ENCODE data around the gene SPATA17. TPM values are rescaled to one million over a fixed set of nuclear protein-coding genes. Genes with fewer than 3 reads are reported as not detected.

SPATA17 gene
- total and polyA plus RNA-seq, 9 donors = 0.16 to 8.5 (median 0.75) TPM

- no peak for TF ChIP-seq POLR2A (IDR thresholded peaks at IDR 0.05)
- no peak for TF ChIP-seq CTCF (IDR thresholded peaks at IDR 0.05)
- no peak for TF ChIP-seq EP300 (IDR thresholded peaks at IDR 0.05)
- no peaks in the 10 kb centered on the region for H3K36me3 ChIP-seq
- H3K27ac ChIP-seq = no peak overlapping the region
- DNase-seq = no peak
- H3K27me3 ChIP-seq = no peaks in the 10 kb centered on the region
- intact Hi-C loops (cut with DNase I) = no loop called here
- no peak overlapping the region for H3K4me3 ChIP-seq
- H3K4me1 ChIP-seq (ENCODE audit: insufficient read depth) = no peaks in the 10 kb centered on the region
- no peaks in the 10 kb centered on the region for H3K9me3 ChIP-seq
- 55 to 59% (median 55%) methylated on average over 5 of the region's 5 CpGs for WGBS, 3 donors
These were observed 29.4 kb downstream of the SPATA17 start for GRCh38 chr1:217660353-217661062.

- Histone ChIP-seq H3K9me3 (no peaks in the 10 kb centered on the region), H3K4me1 (ENCODE audit: insufficient read depth) (no peaks in the 10 kb centered on the region), H3K4me3 (no peak overlapping the region), H3K36me3 (no peaks in the 10 kb centered on the region), H3K27me3 (no peaks in the 10 kb centered on the region), H3K27ac (no peak overlapping the region)
- intact Hi-C loops (cut with DNase I) = no loop called here
- DNase-seq = no peak
- TF ChIP-seq CTCF (IDR thresholded peaks at IDR 0.05) = no peak
- no peak for TF ChIP-seq EP300 (IDR thresholded peaks at IDR 0.05)
- TF ChIP-seq POLR2A (IDR thresholded peaks at IDR 0.05) = no peak
These were observed 30.3 kb downstream of the SPATA17 start for GRCh38 chr1:217661407-217661806.

GRCh38 chr1:217668351-217668940 lies 37.3 kb downstream of the SPATA17 start:
- H3K27me3 ChIP-seq = no peaks in the 10 kb centered on the region
- no peak for DNase-seq
- 51 to 57% (median 53%) methylated on average over 2 of the region's 2 CpGs for WGBS, 3 donors
- H3K4me1 ChIP-seq (ENCODE audit: insufficient read depth) = no peaks in the 10 kb centered on the region
- H3K9me3 ChIP-seq = no peaks in the 10 kb centered on the region
- H3K4me3 ChIP-seq = no peak overlapping the region
- intact Hi-C loops (cut with DNase I) = no loop called here
- no peak for TF ChIP-seq CTCF (IDR thresholded peaks at IDR 0.05)
- no peak for TF ChIP-seq EP300 (IDR thresholded peaks at IDR 0.05)
- no peak for TF ChIP-seq POLR2A (IDR thresholded peaks at IDR 0.05)
- no peak overlapping the region for H3K27ac ChIP-seq
- no peaks in the 10 kb centered on the region for H3K36me3 ChIP-seq

GRCh38 chr1:217673387-217673786 lies 42.2 kb downstream of the SPATA17 start:
- WGBS, 3 donors = 63 to 66% (median 65%) methylated on average over 2 of the region's 2 CpGs

More at GRCh38 chr1:217673387-217673786, 42.2 kb downstream of the SPATA17 start:
- H3K36me3 ChIP-seq = no peaks in the 10 kb centered on the region
- intact Hi-C loops (cut with DNase I) = no loop called here
- no peak overlapping the region for H3K4me3 ChIP-seq
- H3K27me3 ChIP-seq = no peaks in the 10 kb centered on the region
- no peak for TF ChIP-seq POLR2A (IDR thresholded peaks at IDR 0.05)
- no peak for TF ChIP-seq EP300 (IDR thresholded peaks at IDR 0.05)
- no peak for TF ChIP-seq CTCF (IDR thresholded peaks at IDR 0.05)
- H3K4me1 ChIP-seq (ENCODE audit: insufficient read depth) = no peaks in the 10 kb centered on the region
- H3K27ac ChIP-seq = no peak overlapping the region
- H3K9me3 ChIP-seq = no peaks in the 10 kb centered on the region
- DNase-seq = no peak
